HG03135 (cell line): ENCODE results near the gene CALY.

Source experiments
- ATAC-seq: cut with Tn5 transposase; IDR thresholded peaks from one replicate; pipeline ENCODE4 v1.9.1; 2021; ENCODE audit warnings: mild to moderate bottlenecking, moderate library complexity; ENCODE audit not compliant: unreplicated experiment

The CALY gene

DNA sequence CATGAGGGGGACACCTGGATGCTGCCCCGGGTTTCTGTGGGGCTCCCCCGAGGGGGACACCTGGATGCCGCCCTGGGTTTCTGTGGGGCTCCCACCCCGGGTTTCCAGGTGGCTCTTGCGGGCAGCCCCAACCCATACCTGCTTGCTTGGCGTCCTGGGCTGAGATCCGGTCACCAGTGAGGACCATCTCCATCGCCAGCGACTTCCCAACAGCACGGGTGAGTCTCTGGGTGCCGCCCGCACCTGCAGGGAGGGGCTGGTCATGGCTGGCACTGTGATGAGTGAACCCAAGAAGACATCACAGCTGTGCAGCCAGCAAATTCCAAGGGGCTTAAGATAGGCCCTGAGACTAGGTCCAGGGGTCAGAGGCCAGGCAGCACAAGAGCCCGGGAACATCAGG lies 30.1 kb upstream of the CALY start:
- no peak for ATAC-seq

DNA sequence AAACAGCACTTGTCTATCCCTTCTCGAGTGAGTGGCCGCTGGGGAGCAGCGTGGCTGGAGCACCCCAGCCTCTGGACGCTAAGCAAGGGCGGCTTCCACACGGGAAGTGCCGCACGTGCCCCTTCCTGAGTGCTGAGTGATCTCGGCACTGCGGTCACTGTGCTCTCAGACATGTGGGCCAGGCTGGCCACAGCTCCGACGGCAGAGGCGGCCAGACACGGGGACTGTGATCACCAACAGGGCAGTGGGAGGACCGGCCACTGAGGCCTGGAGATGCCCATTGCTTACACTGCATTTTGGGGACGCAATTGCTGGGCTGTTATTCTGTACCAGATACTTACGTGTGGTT lies 29.4 kb upstream of the CALY start:
- no peak for ATAC-seq

DNA sequence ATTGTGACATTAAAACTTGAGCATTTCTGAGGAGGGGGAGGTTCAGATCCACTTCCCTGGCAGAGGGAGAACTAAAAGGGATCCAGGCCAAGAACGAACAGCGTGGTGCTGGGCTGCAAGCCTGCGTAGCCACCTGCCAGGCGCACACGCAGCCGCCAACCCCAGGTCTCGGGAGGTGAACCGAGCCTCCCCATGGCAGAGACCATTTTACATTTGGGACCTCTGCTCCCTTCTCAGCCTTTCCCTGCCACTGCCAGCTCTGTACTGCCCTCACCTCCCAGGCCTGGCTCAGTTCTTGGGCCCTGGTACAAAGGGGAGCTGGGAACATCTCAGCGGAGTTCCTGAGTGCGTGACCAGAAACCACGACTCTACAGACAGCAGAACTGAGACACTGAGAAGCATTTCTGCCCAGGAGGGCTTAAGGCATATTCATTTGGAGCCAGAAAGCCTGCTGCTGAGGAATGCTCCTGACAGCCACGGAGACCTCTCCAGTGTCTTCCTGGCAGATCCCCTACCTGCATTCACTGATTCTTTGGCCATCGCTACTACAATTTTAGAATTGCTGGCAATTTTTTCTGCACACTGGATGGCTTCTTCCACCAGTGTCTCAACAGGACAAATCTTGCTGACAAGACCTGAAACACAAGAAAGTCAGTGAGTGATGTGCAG lies 28.9 kb upstream of the CALY start:
- no peak for ATAC-seq

GRCh38 chr10:133364645-133365431 lies 28.1 kb upstream of the CALY start:
- no peak for ATAC-seq

- ATAC-seq, result no peak
Observed at GRCh38 chr10:133362846-133363245, 26.1 kb upstream of the CALY start.

GRCh38 chr10:133361773-133362441 lies 25.2 kb upstream of the CALY start:
- no peak for ATAC-seq

- ATAC-seq, result no peak
Observed at GRCh38 chr10:133361227-133361626, 24.5 kb upstream of the CALY start.

DNA sequence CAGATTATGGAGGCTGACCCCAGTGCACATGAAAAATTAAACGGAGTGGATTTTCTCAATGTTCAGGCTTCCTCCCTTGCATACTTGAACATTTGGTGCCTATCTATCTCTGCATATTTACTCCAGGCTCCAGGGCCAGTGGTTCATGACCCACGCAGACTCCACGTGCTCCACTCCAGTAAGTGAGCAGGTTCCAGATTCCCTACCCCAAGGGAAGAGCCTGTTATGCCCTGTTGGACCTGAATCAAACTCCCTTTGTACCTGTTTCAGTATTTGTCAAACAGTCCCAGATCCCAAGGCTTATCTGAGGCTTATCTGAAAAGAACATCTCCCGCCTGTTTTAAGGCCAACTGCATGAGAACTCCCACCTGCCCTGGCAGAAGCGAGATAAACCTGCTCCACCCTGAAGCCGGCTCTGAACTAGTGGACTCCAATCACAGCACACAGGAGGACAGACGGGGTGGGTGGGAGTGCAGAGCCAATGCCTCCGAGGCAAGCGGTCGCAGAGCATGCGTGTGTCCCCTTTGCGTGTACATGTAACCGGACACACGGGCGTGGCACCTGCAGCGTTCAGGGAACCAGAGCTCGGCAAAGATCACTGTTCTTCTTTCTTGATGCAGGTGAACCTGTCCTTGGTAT lies 23.4 kb upstream of the CALY start:
- no peak for ATAC-seq

- ATAC-seq, result no peak
Observed at GRCh38 chr10:133359554-133359971, 22.9 kb upstream of the CALY start.

DNA sequence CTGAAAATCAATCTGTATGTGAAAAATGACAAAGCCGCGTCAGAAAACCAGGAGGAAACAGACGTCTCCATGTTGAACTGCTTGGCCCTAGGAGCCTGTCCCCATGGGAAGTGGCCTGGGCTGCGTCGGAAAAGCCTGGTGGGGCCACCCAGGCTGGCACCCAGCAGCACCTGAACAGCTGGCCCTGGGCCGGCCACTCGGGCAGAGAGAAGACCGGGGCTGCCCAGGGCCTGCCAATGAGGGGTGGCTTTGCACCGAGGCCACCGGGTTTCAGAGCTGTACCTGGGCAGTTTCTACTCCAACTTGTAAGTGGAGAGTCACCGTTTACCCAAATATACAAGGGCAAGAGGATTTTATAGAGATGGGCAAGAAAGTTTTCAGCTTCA lies 22.2 kb upstream of the CALY start:
- no peak for ATAC-seq

DNA sequence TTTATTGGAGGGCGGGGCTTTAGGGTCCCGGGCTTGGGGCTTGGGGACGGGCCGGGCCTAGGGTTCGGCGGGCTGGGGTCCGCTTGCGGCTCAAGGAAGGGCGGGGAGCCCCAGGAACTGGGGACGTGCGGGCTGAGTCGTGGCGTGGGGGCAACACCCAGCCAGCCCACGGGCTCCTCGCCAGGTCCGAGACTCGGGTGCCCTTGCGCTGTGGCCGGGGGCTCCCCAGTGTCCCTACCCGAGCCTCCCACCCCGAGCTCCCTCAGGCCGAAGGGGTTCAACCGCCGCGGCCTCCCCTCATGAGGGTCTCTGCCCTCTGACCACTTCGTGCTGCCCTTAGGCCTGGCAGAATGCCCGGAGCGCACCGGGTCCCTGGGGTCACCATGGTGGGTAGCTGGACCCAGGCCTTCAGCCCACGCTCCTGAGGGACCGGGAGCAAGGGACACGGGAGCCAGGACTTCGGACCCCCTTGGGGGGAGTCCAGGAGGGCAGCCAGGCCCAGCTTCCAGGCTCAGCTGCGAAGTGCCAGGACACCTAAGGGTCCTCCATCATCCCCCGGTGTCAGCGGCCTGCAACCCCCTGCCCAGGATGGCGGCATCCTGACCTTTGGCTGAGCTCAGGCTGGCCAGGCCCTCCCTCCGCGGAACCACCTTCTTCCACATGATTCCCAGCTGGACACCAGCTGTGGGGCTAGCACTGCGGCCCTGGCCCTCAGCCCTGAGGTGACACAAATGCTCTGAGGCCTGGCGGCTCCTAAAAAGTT lies 21.6 kb upstream of the CALY start:
- no peak for ATAC-seq

- ATAC-seq, result peak; percentile 60
Observed at GRCh38 chr10:133357285-133358161, 20.8 kb upstream of the CALY start, which contains the start of gene FUOM. Gene FUOM, minus strand, starts transcription at chr10:133358019. Its CDS starts 12 bp downstream, at chr10:133358007.

- ATAC-seq, result no peak
Observed at GRCh38 chr10:133356549-133357284, 20.0 kb upstream of the CALY start.

- ATAC-seq, result no peak
Observed at GRCh38 chr10:133355991-133356390, 19.3 kb upstream of the CALY start.

DNA sequence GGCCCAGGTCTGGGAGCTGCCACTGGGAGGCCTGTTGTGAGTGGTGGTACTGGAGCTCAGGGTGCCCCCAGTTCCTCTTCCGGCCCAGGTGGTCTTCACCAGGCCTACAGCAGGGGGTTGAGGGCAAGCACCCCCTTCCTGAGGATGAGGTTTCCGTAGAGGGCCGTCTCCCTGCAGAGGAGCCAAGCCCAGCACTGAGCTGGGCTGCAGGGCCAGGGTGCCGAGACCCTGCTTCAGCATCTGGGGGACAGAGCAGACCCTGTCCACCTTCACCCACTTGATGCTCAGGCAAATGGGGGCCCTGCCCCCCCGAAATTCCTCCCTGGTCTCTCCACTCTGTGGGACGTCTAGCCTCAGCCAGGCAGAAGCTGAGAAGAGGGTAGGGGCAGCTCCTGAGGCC lies 18.6 kb upstream of the CALY start:
- ATAC-seq, result no peak

GRCh38 chr10:133354672-133355240 lies 18.1 kb upstream of the CALY start:
- ATAC-seq, result no peak

DNA sequence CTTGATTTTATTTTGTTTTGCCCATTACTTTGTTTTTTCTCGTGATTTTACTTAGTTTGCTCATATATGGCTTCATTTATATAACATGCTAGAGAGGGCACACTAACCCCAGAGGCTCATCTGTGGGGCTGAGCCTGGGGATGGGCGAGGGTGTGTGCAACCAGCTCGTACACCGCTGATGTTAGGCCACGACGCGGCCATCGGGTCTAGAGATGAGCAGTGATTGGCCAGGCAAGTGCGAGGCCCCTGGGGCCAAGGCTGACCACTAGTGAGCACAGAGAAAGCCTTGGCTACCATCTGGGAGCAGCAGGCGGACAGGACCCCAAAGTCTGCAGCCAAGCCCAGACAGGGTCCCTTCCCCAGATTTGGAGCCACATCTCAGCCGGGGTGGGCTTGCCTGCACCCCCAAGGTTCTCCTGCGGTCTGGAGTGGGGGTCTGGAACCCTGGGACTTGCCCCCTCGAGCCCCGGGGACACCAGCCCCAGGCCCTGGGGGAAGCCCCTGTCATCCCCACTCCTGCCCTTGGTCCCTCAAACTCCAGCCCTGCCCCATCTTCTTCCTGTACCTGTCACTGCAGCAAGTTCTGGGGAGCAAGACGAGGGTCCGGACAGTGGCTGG lies 17.4 kb upstream of the CALY start:
- no peak for ATAC-seq

DNA sequence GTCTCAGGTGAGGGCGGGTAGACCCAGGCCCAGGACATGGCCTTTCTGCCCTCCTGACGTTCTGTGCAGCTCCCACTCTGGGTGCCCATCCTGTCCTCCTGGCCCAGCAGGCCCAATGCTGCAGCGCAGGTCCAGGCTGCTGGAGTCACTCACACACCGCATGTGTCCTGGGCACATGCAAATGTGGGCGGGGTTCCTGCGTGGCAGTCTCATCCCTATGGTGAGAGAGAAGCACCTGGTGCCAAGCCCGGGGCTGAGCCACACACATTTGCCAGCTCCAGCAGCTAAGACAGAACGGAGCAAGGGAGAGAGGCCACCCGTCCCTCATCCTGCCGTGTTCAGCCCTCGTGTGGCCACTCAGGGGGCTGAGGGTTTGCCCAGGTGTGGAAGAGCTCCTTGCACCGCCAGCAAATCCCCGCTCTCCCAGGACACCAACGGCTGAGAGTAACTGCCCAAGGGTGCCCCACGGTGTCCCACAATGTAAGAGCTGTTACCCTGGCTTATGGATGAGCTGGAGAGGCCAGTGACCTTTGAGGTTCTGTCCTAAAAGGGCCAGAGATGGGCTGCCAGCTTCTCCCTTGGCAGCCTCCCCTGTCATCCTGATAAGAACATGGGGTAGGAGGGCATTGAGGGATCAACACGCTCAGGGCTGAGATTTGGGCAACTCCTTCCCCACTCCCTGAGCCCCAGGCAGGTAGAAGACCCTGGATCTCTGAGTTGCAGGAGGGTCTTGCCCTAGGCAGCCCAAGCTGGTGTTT lies 16.7 kb upstream of the CALY start:
- ATAC-seq, result no peak
